HG02610 (cell line): ENCODE data around the gene LCN15.
A peak's percentile ranks its signal among the peaks of the same experiment; 100 is the strongest.

Source experiments
- ATAC-seq: cut with Tn5 transposase; IDR thresholded peaks from one replicate; pipeline ENCODE4 v1.9.1; 2021; ENCODE audit warnings: mild to moderate bottlenecking, moderate library complexity; ENCODE audit not compliant: unreplicated experiment

The LCN15 gene

DNA sequence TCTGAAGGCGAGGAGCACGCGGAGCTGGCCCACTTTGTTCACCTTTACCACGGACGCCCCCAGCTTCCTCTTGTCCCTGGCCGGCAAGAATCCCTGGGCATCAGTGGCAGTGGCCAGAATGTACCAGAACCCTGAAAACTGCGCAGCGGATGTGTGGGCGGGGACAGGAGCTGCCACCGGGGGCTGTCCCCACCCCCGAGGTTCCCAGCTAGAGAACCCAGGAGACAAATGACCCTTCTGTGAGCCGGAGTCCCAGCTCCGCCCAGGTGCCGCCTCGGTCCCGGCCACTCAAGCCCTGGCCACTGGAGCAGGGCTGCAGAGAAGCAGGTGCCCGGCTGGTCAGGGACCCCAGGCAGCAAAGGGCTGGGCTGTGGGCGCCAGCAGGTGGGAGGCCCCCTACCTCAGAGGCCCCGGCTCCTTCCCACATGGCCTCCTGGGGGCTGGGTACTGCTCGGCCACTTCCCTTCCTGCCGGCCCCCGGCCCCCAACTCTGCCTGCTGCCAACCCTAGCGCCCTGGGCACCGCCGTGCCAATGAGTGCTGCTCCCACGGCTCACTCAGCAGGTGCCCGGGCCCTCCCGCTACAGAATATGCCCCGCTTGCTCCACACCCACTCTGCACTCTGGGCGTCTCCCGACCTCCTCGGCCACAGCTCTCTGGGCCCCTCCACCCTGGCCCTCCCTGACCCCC, 22.3 kb downstream of the LCN15 start:
- no peak for ATAC-seq

DNA sequence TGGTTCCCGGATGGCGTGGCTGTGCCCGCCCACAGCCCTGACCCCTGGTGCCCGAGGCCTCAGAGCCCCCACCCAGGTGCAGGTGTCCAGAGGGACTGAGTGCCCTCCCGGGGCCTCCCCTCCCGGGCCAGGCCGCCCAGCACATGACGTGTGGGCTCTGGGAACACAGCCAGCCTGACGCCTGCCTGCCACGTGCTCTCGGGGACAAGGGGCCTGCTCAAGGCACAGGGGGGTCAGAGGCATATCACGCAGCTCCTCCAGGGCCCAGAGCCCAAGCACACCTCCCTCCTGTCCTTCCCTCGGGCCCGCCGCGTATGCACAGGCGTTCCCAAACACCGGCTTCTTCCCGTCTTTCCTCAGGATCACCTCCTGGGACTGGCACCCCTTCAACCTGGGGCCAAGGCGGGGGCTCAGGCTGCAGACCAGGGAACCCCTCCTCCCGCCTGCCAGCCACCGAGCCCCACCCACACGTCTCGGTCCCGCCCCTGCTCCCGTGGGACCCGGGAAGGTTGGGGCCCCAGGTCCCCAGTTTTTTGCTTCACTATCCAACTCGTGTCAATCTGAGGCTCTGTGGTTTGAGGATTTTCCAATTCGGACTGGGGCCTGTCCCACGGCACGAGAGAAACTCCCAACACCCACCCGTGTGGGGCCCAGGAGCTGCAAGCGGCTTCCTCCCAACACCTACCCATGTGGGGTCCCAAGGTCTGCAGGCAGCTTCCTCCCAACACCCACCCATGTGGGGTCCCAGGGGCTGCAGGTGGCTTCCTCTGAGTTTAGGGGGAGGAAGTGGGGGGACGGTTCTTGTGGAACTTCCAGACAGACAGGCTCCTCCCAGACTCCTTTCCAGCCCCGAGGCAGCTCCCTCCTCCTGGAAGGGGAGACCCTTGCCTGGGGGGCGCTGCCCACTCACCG, 23.1 kb downstream of the LCN15 start:
- ATAC-seq = no peak

DNA sequence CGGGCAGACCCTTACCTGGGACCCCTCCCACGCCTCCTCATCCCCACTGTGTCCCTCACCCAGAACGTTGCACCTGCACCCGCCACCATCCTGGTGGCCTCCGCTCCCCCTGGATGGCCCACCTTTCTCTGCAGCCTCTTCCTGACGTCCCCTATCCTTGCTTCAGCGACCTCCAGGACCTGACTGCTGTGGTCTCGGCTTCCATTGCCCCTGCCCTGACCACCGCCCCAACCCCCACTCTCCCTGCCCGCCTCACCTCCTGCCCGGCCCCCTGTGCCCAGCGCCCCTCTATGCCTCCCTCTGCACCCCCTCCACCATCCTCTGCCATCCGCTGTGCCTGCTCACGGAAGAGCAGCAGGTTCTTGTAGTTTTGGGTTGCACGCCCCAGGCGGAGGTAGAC, 23.8 kb downstream of the LCN15 start:
- ATAC-seq = no peak

DNA sequence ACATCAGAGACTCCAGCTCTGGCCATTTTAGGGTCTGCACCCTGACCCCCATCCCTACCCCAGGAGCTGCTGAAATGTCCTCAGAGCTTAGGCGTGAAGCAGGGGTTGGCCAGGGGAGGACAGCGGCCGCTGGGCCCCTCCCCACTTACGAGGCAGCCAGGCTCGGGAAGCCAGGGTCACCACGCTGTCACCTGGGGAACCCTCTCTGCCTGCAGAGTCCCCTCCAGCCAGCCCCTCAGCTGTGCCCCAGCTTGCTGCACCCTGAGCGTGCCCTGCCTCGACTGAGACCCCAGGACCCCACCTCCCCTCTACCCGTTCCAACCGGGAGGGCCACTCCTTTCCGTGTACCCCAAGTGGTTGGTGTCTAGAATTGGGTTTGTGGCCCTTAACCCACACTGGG, 24.2 kb downstream of the LCN15 start:
- no peak for ATAC-seq

DNA sequence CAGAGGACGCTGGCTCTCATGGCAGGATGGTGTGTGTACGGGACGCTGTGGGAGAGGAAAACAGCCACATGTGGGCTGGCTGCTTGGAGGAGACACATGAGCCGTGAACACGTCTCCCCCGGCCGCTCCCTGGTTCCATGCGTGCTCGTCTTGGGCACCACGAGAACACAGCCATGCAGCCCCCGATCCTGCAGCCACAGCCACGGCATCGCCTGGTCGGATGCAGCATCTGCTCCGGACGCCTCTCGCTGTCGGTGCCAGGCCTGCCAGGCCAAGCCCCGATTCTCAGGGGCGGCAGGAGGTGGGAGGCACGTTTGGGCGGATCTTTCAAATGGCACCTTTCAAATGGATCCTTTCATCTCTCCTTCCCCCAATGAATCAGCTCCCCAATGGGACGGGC, 24.8 kb downstream of the LCN15 start:
- ATAC-seq = no peak

DNA sequence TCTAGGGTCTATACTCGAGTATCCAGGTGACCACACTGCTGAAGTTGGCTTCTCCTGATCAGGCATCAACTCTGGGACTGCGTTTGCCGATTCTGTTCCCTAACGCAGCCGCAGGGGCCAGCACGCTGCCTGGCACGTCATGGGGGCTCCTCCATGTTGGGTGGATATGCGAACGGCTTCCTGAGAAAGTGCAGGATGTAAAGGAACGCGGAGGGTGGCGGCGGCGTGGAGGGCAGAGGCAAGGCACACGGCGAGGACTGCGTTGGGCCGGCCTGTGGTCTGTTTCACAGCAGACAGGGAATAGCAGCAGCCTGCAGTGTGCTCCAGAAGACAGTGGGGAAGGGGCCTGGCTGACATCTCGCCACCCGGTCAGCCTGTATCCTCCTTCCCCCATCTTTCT, 25.4 kb downstream of the LCN15 start:
- ATAC-seq = no peak

DNA sequence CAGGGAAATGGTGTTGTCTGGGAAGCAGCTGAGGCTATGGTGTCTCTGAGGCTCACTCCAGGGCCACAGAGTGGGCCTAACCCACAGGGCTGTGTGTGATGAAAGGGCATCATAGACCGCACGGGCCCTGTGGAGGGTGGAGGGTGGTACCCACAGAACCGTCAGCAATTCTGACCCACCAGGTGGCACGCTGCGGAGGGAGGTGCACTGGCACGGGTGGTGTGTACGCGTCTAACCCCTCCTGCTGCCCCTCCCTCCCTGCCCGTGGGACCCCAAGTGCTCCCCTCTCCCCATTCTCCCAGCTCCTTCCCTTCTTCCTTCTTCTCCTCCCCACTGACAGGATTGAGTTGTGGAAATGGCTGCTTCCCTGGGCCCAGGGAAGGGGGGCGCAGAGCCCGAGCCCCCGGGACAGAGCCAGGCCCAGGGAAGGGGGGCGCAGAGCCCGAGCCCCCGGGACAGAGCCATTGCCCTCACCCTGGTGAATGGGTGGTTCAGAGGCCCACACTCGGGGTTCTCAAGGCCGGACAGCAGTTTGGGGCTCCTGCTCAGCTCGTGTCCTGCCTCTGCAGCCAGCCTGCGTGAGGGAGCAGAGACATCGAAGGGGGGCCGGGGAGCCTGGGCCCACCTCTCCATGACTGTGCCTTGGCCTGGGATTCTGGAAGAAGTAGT, 28.4 kb downstream of the LCN15 start:
- ATAC-seq = no peak

DNA sequence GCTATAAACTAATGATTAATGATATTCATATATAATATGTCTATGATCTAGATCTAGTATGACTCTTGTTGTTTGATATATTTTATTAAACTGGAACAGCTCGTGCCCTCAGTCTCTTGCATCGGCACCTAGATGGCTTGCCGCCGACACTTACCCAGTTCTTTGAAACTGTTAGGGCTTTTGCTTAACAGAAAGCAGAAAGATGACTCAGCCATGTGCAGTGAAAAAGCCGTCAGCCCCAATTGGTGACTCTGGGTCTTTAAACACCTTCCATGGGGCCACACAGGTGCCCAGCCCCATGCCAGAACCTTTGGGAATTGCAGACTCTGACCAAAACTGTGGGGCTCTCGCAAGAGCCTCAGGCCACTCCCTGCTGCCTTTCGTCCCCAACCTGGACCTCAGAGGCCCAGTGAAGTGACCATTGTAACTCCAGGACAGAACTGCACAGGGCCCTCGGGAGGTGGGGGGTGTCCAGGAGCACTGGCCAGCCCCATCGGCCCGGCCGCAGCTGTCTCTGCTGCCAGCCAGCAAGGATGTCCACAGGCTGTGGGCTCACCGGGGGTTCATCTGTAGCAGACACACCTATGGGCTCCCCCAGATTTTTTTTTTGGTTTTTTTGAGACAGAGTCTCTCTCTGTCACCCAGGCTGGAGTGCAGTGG, 29.4 kb downstream of the LCN15 start:
- no peak for ATAC-seq

DNA sequence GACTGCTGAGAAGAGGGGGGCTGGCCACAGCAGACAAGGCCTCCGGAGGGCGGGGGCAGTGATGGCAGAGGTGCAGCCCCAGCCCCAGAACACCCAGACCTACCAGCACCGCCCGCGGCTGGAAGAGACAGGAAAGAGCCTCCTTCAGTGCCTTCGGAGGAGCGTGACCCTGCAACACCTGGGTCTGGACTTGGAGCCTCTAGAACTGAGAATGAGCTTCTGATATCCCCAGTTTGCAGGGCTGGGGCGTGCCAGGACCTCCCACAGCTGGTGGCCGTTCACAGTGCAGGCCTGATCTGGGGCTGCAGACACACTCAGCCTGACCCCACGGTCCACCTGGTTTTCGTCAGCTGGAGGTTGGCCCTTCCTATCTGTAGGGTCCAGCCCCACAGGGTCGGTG, 30.7 kb downstream of the LCN15 start:
- no peak for ATAC-seq

DNA sequence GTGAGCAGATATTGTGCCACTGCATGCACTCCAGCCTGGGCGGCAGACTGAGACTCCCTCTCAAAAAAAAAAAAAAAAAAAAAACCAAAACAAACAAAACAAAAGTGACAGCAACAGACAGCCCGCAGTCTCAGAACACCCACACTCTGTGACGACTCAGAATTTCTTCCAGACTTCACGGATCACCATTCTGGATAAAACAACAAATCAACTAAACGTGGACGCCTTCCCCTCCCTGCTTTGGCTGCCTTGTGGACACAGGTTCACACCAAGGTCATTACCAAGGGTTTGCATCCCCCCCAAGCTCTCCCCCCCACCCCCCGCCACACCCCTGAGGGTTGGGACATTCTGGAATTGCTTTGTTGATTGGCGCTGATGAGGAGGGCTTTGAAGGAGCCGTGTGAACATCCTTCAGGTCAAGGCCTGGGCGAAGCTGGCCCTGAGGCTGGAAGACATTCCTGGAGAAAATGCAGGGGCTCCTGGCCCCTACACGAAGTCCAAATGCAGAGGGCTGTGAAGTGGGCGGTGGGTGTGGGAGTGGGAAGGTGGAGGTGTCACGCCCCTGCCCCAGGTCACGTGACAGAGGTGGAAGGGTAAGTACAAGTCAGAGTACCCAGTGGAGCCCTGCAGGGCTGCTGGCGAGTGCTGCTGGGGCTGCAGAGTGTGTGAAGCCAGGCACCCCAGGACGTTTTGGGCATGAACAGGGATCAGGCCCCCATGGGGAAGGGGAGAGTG, 31.7 kb downstream of the LCN15 start:
- ATAC-seq = no peak

DNA sequence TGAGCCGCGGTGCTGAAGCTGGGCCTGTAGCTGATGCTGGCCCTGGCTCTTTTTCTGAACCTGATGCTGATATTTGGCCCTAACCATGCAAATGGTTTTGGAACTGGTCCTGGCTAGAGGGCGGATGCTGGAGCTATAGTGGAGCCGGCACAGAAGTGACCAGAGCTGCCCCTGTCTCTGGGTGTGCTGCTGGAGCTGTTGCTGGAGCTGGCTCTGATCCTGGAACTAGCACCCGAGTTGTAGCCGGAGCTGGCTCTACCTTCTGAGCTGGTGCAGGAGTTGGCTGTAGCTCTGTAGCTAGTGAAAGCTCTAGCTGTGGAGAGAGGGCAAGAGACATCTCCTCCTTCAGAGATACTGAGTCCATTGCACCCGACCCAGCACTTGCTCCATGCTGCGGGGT, 34.4 kb downstream of the LCN15 start:
- ATAC-seq = no peak

DNA sequence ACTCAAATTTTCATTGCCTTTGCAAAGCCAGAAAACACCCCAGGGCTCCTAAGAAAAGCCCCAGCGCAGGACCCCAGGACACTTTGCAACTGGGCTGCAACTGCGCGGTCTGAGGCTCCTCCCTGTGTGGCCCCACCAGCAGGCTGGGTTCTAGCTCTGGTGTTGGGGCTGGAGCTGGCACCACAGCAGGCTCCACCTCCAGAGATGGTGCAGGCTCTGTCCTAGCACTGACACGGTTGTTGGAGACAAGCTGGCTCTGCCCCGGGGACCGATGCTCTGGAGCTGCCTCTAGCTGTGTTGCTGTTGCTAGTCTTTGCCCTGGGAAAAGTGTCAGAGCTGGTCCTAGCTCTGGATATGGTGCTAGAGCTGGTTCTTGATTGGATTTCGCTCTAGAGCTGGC, 35.2 kb downstream of the LCN15 start:
- ATAC-seq = no peak

DNA sequence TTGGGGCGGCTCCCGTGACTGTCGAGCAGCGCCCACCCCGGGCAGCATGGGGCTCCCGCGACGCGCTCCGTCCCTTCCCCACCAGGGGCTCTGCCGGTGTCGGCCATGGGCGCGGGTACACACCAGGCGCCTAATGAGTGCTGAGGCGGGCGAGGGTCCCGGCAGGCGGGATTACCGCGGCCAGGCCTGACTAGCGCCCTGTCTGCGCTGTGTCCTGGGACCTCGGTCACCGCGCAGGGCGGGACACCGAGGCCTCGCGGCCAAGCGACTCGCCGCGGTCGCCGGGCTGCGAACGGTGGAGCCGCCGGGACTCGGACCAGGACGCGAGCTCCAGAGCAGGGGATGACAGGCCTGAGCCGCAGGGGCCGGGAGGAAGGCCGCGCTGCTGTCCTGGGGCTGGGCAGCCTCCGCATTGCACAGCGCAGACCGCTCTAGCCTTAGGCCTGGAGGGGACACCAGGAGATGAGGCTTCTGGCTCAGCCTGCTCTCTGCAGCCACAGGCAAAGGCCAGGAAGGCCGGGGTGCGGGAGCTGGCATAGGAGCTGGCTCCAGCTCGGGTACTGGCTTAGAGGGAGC, 35.7 kb downstream of the LCN15 start:
- peak; percentile 12 for ATAC-seq

DNA sequence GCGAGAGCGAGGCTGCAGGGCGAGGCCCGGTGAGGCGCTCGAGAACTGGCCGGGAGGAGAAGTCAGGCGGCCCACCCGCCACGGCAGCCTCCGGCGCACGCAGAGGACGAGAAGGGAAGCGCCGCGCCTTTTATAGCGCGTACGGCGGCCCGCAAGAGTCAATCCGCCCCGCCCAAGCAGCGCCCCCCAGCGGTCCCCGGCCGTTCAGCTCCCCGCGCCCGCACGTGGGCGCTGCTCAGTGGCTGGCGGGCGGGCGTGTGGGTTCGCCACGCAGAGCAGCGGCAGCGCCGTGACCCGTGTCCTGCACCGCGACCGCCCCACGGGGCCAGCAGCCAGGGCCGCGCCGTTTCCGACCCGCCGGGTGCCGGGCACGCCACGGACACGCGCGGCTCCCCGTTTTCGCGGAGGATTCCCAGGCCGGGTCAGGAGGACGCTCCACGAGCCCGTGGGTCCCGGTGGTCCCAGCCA, 36.2 kb downstream of the LCN15 start:
- ATAC-seq = peak; percentile 59

DNA sequence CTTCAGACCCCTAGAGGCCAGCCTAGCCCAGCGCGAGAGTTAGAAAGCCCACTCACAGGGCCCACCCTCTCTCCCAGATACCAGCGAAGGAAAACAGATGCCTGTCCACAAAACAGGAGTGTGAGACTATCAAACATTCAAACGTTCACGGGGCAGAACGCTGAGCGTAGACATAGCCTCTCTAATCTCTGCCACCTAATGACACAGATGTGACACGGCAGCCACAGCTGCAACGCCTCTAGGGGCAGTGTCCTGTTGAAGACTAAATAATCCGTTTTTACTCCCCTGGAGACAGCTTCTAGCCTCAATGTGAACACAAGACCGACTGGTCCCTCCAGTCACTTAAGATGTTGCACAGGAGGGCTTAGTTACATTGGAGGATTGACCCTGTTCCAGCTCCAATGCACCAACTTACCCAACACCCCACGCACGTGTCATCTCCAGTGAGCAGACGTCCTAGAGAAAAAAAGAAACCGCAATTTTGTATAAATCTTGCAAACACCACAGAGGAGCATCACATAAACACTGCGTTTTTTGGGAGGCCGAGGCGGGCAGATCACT, 37.6 kb downstream of the LCN15 start:
- no peak for ATAC-seq

DNA sequence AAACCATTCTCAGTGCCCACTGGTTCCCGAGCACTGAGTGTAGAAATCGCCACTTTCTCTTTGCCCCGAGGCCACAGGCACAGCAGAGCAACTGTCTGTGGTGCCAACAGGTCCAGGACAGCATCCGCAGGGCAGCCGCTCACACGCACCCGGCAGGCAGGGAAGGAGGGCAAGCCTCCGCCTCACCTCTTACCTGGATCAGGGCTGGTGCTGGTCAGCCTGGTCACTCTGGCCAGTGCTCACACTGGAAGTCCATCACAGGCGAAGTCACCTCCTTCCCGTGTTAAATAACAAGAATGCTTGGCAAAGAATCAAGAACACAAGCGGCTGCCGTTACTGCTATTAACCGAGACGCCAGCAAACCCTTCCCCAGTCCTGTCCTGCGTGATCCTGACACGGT, 38.2 kb downstream of the LCN15 start:
- ATAC-seq = no peak

DNA sequence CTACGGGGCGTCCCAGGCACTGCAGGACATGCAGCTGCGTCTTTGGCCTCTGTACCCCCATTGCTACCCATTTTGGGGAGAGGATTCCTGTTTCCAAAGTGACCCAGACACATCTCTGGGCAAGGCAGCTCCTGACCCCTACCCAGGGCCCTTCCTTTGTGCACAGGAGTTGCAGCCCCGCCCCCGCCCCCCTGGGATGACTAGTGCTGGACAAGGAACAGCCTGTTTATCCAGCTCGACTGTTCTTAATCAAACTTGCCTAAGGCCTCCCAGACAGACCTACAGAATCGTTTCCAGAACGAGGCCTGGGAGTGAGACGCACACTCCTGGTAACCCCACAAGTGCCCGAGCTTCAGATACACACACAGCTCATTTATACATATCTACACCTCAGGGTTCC, 38.7 kb downstream of the LCN15 start:
- no peak for ATAC-seq

DNA sequence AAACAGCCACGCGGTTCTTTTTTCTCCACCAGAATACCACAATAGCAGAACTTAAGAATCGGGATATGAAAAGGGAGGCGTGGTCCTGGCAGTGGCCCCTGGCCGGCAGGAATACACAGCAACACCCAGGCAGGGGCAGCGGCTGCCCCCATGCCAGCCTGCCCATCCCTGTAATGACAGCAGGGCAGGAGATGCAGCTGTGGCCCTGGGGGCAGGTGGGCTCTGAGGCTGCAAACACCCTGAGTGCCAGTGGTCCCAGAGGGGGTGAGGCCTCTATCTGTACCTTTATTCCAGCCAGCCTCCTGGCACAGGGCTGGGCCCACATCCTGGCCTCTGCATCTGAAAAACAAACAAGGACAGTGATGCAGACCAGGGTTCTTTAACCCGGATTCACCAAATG, 39.5 kb downstream of the LCN15 start:
- ATAC-seq = no peak

DNA sequence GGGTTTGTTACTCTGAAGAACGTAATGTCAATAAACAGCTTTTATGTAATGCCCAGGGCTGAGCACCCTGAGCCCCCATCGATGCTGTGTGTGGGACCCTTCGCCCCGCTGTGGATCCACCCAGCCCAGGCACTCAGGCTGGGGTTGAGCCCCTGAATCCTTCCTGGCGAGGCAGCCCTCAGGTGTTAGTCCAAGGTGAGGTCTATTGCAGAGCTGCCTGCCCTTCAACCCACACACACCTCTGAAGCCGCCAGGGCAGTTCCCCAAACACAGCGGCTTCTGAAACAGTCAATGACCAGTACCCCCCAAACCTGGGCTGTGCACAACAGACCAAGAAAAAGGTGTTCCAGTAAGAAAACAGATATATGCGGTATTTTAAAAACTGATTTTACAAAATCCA, 40.3 kb downstream of the LCN15 start:
- no peak for ATAC-seq
